ENCODE data around the gene MAPK1IP1L.
A peak's percentile ranks its signal among the peaks of the same experiment; 100 is the strongest.

MAPK1IP1L gene

DNA sequence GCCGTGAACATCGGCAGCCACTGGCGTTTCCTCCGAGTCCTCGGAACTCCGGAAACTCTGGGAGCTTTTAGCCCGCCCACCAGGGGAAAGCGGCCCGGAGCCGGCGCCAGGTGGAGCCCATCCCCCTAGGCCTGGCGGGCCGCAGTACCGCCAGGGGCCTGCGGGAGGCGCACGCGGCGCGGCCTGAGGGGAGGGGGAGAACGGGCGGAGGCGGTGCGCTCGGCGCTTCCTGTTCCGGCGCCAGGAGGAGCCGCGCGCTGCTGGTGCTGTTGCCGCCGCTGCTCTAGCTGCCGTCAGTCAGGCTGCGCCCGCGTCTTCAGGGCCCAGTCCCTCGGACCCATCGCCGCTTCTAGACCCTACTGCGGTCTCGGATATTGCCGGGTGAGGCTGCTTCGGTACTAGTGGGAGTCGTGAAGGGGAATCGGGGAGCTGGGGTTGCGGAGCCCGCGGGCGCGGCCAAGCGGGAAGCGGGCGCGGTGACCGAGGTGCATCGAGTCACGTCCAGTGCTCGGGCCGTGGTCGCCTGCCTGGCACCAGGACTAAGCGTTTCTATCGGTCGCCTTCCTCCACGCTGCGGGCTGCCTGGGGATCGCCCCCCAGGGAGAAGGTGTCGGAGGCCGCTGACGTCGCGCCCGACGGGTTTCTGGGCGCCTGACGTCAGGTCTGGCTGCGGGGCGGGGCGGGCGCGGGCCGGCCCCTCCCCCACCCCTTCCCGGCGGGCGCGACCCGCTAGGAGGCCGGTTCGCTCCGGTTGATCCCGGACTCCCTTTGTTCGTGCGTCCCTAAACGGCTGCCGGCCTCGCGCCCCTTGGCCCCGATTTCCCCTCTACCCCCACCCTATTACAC lies at the start of gene MAPK1IP1L:
MAPK1IP1L (plus strand) TSS at position 225 of the 846 bp plus-strand sequence. CDS start 10,037 bp downstream, outside the sequence.
- TF ChIP-seq ZFX (IDR thresholded peaks at IDR 0.05; ENCODE audit: borderline replicate concordance), result no peak
- TF ChIP-seq, protein P1, sequence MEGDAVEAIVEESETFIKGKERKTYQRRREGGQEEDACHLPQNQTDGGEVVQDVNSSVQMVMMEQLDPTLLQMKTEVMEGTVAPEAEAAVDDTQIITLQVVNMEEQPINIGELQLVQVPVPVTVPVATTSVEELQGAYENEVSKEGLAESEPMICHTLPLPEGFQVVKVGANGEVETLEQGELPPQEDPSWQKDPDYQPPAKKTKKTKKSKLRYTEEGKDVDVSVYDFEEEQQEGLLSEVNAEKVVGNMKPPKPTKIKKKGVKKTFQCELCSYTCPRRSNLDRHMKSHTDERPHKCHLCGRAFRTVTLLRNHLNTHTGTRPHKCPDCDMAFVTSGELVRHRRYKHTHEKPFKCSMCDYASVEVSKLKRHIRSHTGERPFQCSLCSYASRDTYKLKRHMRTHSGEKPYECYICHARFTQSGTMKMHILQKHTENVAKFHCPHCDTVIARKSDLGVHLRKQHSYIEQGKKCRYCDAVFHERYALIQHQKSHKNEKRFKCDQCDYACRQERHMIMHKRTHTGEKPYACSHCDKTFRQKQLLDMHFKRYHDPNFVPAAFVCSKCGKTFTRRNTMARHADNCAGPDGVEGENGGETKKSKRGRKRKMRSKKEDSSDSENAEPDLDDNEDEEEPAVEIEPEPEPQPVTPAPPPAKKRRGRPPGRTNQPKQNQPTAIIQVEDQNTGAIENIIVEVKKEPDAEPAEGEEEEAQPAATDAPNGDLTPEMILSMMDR (IDR thresholded peaks at IDR 0.05), result peak; percentile 99
- H3K27ac ChIP-seq, result peak within 1 kb of the TSS; percentile 95

DNA sequence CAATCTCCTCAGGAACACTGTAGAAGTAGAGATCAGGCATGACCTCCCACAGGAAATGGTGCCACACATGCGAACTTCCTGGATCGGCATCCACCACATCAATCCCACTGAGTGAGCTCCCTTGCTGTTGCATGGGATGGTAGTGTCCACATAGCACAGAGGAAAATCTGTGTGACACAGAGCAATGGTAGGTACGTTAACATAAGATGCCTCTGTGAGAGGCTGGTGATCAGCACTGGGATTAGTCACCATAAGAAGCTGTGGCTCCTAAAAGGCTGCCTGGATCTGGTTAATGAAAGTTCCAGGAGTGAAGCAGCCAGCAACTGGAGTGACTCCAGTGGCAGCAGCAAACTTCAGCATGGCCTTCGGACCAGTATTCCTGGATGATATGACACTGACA lies 46.4 kb upstream of the MAPK1IP1L start:
- TF ChIP-seq, protein P1 (IDR thresholded peaks at IDR 0.05), result no peak
- TF ChIP-seq ZFX (IDR thresholded peaks at IDR 0.05; ENCODE audit: borderline replicate concordance), result no peak
- H3K27ac ChIP-seq, result no peak overlapping the region

DNA sequence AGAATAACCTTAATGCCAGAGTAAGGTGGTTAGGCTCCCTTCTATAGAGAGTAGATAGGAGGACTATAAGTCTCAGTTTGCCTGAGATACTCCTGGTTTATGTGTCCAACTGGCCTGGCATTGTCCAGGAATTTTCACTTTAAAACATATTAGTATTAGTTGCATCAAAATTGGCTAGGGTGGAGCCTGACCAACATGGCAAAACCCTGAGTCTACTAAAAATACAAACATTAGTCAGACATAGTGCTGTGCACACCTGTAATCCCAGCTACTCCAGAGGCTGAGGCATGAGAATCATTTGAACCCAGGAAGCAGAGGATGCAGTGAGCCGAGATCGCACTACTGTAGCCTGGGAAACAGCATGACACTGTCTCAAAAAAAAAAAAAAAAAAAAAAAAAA lies 36.4 kb upstream of the MAPK1IP1L start:
- TF ChIP-seq ZFX (IDR thresholded peaks at IDR 0.05; ENCODE audit: borderline replicate concordance), result no peak
- TF ChIP-seq, protein P1 (IDR thresholded peaks at IDR 0.05), result no peak
- H3K27ac ChIP-seq, result no peak overlapping the region

DNA sequence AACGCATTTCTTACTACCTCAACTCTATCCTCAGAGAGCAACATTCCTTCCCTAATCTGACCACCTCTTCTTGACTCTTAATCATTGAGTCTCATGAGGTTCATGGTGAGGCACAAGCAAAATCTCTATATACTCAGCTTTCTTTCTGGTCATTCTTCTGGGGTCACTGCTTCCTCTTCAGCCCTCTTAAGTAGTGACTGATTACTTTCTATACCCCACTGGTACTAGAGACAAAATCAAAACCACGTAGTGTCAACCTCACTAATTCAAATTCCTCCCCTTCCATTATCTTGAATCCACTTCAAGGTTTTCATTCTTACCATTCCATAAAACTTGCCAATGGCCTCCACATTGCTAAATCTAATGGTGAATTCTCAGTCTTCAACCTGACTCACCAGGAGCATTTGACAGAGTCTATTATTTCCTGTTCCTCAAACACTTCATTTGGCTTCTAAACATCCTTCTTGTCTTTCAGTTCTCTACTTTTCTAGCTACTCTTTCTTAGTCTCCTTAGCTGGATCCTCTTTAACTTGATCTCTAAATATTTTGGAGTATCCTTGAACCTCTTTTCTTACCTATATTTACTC lies 31.4 kb upstream of the MAPK1IP1L start:
- H3K27ac ChIP-seq, result no peak overlapping the region
- TF ChIP-seq, protein P1 (IDR thresholded peaks at IDR 0.05), result no peak
- no peak for TF ChIP-seq ZFX (IDR thresholded peaks at IDR 0.05; ENCODE audit: borderline replicate concordance)

DNA sequence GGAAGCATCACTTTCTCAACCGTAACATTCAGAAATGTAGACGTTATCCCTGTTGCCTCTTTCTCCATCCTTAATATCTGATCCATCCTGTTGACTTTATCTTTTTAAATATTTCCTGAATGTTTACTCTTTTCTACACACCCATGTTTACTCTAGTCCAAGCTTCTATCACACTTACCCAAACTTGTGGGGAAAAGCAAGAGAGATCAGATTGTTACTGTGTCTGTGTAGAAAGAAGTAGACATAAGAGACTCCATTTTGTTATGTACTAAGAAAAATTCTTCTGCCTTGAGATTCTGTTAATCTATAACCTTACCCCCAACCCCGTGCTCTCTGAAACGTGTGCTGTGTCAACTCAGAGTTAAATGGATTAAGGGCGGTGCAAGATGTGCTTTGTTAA lies 27.1 kb upstream of the MAPK1IP1L start:
- H3K27ac ChIP-seq, result peak overlapping the region; percentile 79

DNA sequence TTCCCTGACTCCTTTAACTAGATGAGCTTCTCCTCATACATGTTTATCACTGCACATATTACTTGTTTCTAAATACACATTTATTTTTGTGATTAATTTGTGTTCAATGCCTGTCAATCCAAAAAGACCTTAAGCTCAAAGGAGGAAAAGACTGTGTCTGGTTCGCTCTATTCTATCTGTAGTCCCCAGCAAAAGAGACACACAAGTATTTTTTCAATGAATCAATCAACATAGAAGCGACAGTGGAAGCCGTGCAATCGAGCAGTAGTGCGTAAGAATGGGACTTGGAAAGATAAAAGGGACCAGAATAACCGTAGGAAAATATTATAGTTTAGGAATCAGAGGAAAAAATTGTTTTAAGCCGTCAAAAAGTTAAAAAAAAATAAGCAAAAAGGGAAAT lies 25.5 kb upstream of the MAPK1IP1L start:
- peak overlapping the region; percentile 79 for H3K27ac ChIP-seq
- no peak for TF ChIP-seq ZFX (IDR thresholded peaks at IDR 0.05; ENCODE audit: borderline replicate concordance)
- TF ChIP-seq, protein P1 (IDR thresholded peaks at IDR 0.05), result no peak

DNA sequence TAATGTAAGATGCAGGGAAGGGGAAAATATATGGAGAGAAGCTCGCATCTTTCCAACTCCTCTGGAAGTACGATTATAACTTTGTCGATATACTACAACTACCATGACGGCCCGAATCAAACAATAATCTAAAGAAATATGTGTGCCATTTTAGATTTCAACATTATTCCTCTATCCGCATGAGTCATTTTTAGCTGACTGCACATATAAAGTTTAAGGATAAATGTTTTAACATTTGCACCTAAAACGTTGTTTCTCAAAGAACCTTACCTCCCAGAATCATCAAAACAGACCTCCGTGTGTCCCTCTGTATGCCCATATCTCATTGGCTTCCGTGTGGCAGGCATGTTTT lies 25.0 kb upstream of the MAPK1IP1L start:
- no peak for TF ChIP-seq ZFX (IDR thresholded peaks at IDR 0.05; ENCODE audit: borderline replicate concordance)
- TF ChIP-seq, protein P1 (IDR thresholded peaks at IDR 0.05), result no peak
- peak overlapping the region; percentile 79 for H3K27ac ChIP-seq
